ENCODE data around the gene UTS2R. TPM values are rescaled to one million over a fixed set of nuclear protein-coding genes. Genes with fewer than 3 reads are reported as not detected.

UTS2R gene
- polyA plus RNA-seq, 1 of the 3 experiments (the other 2 are of a cell fraction) = not detected

DNA sequence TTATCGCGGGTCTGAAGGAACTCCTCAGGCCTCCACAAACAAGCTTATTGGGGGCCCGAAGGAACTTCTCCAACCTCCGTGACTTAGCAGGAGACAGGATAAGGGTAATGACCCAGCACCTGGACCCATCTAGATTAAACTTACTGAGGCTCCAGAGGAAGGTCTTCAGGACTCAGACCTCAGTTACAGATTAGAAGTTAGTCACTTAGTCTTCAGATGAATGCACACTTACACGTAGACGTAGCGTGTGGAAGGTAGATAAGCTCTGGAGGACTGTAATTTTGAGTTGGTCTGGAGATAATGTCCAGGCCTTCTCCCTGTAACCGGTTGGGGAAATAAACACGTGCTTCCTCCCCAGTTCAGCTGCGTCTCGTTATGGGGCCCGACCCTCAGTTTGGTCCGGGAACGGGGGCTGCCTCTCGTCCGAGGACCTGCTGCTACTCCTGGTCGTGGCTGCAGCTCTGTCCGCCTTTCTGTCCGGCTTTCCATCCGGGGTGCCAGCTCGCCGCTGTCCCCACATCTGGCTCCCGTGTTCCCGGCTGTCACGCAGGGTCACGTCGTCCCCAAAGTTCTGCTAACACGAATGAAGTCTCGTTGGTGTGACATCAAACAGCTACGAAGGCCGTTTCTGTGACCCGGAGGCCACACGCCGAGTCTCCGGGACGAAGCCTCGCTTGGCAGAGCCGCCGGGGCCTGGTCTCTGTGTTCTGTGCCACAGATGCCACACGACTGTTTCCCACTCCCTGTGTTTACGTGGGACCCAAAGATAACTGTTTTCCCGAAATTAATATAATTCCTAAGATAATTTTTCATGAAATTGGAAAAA, 26.2 kb upstream of the UTS2R start:
- Histone ChIP-seq H2AFZ (ENCODE audit: low read depth) (no peak overlapping the region), H3F3A (replicated peaks; ENCODE audit: insufficient read depth) (no peaks in the 10 kb centered on the region), H3K9me2 (no peaks in the 10 kb centered on the region), H3K4me1 (ENCODE audit: control insufficient read depth in 1 of 2, insufficient read depth in 2 of 2, low read depth in 1 of 2, low read length in 1 of 2) (peaks cover 0 to 2% of the 10 kb centered on the region in 2 experiments; a peak in 1 of 4 replicates), H3K79me2 (ENCODE audit: insufficient read depth) (no peaks in the 10 kb centered on the region), H3K27ac (ENCODE audit: low read depth in 2 of 2, low read length in 1 of 2) (no peak overlapping the region), H4K20me1 (ENCODE audit: insufficient read depth) (no peaks in the 10 kb centered on the region), H3K9ac (no peak overlapping the region), H3K27me3 (ENCODE audit: insufficient read depth) (no peaks in the 10 kb centered on the region; the same call in 1 of the 2 replicates), H3K4me2 (no peak overlapping the region), H3K4me3 (ENCODE audit: low read depth in 2 of 2, low read length in 1 of 2) (no peak overlapping the region), H3K9me3 (no peaks in the 10 kb centered on the region), H3K36me3 (replicated peaks in 1 of 2; ENCODE audit: control insufficient read depth in 1 of 2, insufficient read depth in 2 of 2, low read length in 1 of 2) (no peaks in the 10 kb centered on the region)
- WGBS (ENCODE audit: low lambda C conversion rate) = 83% methylated on average over 42 of the region's 42 CpGs
- TF ChIP-seq TCF12 (IDR thresholded peaks at IDR 0.05) (no peak), NFIC (IDR thresholded peaks at IDR 0.05; ENCODE audit: borderline replicate concordance) (no peak), EP300 (IDR thresholded peaks at IDR 0.05; ENCODE audit: borderline replicate concordance in 1 of 2, low read depth in 1 of 2, low read length in 1 of 2) (no peak), EZH2phosphoT487 (IDR thresholded peaks at IDR 0.05; ENCODE audit: borderline replicate concordance, low read depth) (no peak), ELF1 (IDR thresholded peaks at IDR 0.05) (no peak), RXRA (IDR thresholded peaks at IDR 0.05; ENCODE audit: borderline replicate concordance, low read depth) (no peak), SMC3 (IDR thresholded peaks at IDR 0.05; ENCODE audit: low read depth, low read length) (no peak), RAD21 (IDR thresholded peaks at IDR 0.05; ENCODE audit: low read length) (no peak), TAF1 (IDR thresholded peaks at IDR 0.05; ENCODE audit: borderline replicate concordance, low read depth, low read length) (no peak), JUND (IDR thresholded peaks at IDR 0.05) (no peak), CHD2 (IDR thresholded peaks at IDR 0.05; ENCODE audit: low read length, partially characterized antibody) (no peak), NRF1 (IDR thresholded peaks at IDR 0.05; ENCODE audit: low read depth, low read length) (no peak), GABPA (IDR thresholded peaks at IDR 0.05; ENCODE audit: low read depth) (no peak)
- TF ChIP-seq, protein P1, sequence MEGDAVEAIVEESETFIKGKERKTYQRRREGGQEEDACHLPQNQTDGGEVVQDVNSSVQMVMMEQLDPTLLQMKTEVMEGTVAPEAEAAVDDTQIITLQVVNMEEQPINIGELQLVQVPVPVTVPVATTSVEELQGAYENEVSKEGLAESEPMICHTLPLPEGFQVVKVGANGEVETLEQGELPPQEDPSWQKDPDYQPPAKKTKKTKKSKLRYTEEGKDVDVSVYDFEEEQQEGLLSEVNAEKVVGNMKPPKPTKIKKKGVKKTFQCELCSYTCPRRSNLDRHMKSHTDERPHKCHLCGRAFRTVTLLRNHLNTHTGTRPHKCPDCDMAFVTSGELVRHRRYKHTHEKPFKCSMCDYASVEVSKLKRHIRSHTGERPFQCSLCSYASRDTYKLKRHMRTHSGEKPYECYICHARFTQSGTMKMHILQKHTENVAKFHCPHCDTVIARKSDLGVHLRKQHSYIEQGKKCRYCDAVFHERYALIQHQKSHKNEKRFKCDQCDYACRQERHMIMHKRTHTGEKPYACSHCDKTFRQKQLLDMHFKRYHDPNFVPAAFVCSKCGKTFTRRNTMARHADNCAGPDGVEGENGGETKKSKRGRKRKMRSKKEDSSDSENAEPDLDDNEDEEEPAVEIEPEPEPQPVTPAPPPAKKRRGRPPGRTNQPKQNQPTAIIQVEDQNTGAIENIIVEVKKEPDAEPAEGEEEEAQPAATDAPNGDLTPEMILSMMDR (IDR thresholded peaks at IDR 0.05) = no peak
- TF ChIP-seq, protein P2, sequence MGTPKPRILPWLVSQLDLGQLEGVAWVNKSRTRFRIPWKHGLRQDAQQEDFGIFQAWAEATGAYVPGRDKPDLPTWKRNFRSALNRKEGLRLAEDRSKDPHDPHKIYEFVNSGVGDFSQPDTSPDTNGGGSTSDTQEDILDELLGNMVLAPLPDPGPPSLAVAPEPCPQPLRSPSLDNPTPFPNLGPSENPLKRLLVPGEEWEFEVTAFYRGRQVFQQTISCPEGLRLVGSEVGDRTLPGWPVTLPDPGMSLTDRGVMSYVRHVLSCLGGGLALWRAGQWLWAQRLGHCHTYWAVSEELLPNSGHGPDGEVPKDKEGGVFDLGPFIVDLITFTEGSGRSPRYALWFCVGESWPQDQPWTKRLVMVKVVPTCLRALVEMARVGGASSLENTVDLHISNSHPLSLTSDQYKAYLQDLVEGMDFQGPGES (IDR thresholded peaks at IDR 0.05; ENCODE audit: low read depth, low read length) = no peak
- POLR2A ChIA-PET = no interaction called here
- DNase-seq = no peak
- CTCF ChIA-PET = interaction anchor here (0.8 to 1.6 kb wide), 6 partner anchors 13 to 109 kb away, joined by 3 to 5 read pairs (median 4); no protein-coding TSS in a partner anchor
